ENCODE measurements around the gene MYZAP.

DNA sequence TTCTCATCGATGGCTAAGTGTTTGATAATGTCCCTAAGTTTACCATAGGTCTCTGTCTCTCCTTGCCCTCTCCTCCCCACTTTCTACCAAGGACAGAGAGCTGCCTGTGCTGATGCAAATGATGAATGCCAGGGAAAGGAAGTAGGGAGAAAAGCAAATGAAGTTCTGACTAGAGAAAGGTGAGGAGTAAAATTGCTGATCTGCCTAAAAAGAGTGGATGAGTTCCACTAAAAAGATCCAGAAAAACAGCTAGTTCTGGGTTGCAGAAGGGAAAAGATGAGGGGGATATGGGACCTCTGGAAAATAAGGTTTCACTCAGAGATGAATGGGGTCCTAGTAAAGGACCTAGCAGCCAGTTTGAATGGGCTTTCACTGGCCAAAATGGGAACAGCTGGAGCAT is 13.8 kb downstream of the MYZAP start:
- no peak for TF ChIP-seq POLR2AphosphoS5 (IDR thresholded peaks at IDR 0.05; ENCODE audit: low read depth, low read length)
- no peak for TF ChIP-seq POLR2A (IDR thresholded peaks at IDR 0.05; ENCODE audit: low read depth, low read length)
- TF ChIP-seq PAX5 (IDR thresholded peaks at IDR 0.05; ENCODE audit: insufficient read depth, low read length, severe bottlenecking), result no peak
- no peak for TF ChIP-seq TAF1 (IDR thresholded peaks at IDR 0.05; ENCODE audit: low read depth, low read length)
- TF ChIP-seq SPI1 (IDR thresholded peaks at IDR 0.05; ENCODE audit: low read depth, low read length), result no peak

Data from GM12891 (cell line).